Stimulated activated CD4-positive, alpha-beta T cell treated with anti-CD3 and anti-CD28 coated beads, Interleukin-1b, Interleukin-23, amount 100 ng/mL, for 1 hour (primary cell): Measurements from ENCODE around the gene CPNE1.
"Not testable (repeated sequence)": the region's sequence is repeated elsewhere in the genome, so short reads cannot be mapped to it uniquely, and the experiment has no call there.

ENCODE experiments used
- DNase-seq, 2 donors: peaks; one replicate each; pipeline ENCODE4 v3.0.0-alpha.2; 2020; ENCODE audit warnings: low read depth in 2 of 2

The CPNE1 gene

GRCh38 chr20:35664466-35665206, at the start of gene CPNE1, which contains the start of gene RBM12:
CPNE1 (minus strand) TSS chr20:35664900; CDS start chr20:35632923, 31,977 bp downstream.
RBM12 (minus strand) TSS chr20:35664900; CDS start chr20:35655322, 9,578 bp downstream.
- peak; percentile 84 to 86 for DNase-seq

GRCh38 chr20:35714127-35714526, 49.4 kb upstream of the CPNE1 start:
- no peak for DNase-seq

- not testable (repeated sequence) for DNase-seq
Measured at GRCh38 chr20:35713120-35713519, 48.4 kb upstream of the CPNE1 start.

GRCh38 chr20:35711588-35712209, 47.0 kb upstream of the CPNE1 start:
- DNase-seq = no peak

- no peak for DNase-seq
Measured at GRCh38 chr20:35710884-35711587, 46.3 kb upstream of the CPNE1 start.

GRCh38 chr20:35710039-35710438, 45.3 kb upstream of the CPNE1 start:
- no peak for DNase-seq

- no peak for DNase-seq
Measured at GRCh38 chr20:35709259-35709658, 44.6 kb upstream of the CPNE1 start.

GRCh38 chr20:35708502-35708901, 43.8 kb upstream of the CPNE1 start:
- no peak for DNase-seq

- not testable (repeated sequence) for DNase-seq
Measured at GRCh38 chr20:35706591-35707529, 42.2 kb upstream of the CPNE1 start.

- DNase-seq = not testable (repeated sequence)
Measured at GRCh38 chr20:35705894-35706293, 41.2 kb upstream of the CPNE1 start.

- no peak for DNase-seq
Measured at GRCh38 chr20:35704514-35705261, 40.0 kb upstream of the CPNE1 start.

- DNase-seq = no peak
Measured at GRCh38 chr20:35702824-35703695, 38.4 kb upstream of the CPNE1 start.

GRCh38 chr20:35702051-35702823, 37.5 kb upstream of the CPNE1 start:
- no peak for DNase-seq

- DNase-seq = no peak
Measured at GRCh38 chr20:35700625-35701148, 36.0 kb upstream of the CPNE1 start.

GRCh38 chr20:35699957-35700624, 35.4 kb upstream of the CPNE1 start:
- no peak for DNase-seq

- DNase-seq = peak; percentile 60 to 67
Measured at GRCh38 chr20:35699127-35699956, 34.6 kb upstream of the CPNE1 start, which contains the start of the genes NFS1 and ROMO1. NFS1 (minus strand) TSS chr20:35699352; CDS start chr20:35699288, 64 bp downstream. ROMO1 (plus strand) TSS chr20:35699405; CDS start chr20:35699633, 228 bp downstream.
